ENCODE measurements around the gene B4GALNT1.
A peak's percentile ranks its signal among the peaks of the same experiment; 100 is the strongest.
"Not testable (repeated sequence)": the region's sequence is repeated elsewhere in the genome, so short reads cannot be mapped to it uniquely, and the experiment has no call there.

Gene B4GALNT1

DNA sequence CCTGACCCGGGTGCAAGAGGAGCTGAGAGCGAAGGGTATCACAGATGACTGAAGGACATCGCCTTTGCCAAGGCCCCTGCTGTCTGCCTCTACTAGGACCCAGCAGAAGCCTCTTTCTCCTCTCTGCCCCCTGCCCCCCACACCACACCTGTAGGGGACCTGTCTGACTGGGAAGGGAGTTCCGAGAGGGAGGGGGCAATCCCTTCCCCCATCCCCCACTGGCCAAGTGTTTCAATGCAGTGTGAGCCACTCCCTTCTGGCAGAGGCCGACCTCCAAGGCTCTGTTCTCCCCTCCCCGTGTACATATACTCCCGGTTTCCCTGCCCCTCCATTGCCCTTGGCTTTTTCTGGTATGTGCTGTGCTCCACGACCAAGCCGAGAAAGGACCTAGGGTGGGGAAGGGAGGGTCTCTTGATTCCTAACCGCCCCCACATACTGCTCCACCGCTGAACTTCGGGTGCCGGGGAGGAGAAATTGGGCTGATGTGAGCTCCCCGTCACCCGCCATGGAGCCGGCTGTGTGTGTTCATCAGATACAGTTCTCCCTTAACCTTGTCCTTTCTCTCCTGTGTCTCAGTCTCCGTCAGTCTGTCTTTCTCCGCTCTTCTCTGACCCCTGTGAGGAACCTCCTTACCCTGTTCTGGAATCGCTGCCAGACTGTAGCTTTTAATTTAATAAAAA, 23.8 kb downstream of the B4GALNT1 start:
- DNase-seq (ENCODE audit: low read depth): no peak

DNA sequence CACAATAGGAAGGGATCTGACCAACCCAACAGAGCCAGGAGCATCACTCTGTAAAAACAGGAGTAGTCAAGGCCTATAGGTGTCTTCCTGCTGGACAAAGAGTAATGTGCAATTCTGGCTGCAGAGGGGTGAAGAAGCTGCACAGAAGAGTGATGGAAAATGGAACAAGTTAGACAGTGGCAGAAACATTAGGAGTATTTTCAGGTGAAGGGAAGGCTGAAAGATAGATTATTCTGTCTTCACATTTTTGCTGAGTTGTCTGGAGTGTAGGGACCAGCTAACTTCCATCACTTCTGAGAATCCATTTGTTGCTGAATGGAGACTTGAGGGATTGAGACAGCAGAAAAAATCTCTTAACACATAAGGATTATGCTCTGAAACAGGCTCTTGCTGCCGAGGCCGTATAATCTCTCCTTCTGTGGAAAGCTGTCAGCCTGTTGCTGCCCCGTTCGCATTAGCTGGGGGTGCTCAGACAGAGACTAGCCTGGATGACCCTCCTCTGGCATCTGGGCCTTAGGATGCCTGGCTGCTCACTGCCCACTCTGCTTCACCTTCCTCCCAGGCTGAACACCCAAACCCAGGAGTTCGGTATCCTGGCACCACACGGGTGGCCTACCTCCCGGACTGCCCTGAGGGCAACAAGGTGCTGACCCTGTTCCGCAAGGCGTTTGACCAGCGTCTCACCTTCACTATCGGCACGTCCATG, 24.9 kb downstream of the B4GALNT1 start:
- DNase-seq (ENCODE audit: low read depth): no peak

DNA sequence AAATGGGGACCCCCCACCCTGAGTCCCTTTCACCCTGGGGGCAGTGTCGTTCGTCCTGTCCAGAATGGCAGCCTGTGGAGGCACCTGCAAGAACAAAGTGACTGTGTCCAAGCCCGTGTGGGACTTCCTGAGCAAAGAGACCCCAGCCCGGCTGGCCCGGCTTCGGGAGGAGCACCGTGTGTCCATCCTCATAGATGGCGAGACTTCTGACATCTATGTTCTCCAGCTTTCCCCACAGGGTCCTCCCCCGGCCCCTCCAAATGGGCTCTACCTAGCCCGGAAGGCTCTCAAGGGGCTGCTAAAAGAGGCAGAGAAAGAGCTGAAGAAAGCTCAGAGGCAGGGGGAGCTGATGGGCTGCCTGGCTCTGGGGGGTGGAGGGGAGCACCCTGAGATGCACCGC, 26.2 kb downstream of the B4GALNT1 start:
- DNase-seq (ENCODE audit: low read depth): no peak

DNA sequence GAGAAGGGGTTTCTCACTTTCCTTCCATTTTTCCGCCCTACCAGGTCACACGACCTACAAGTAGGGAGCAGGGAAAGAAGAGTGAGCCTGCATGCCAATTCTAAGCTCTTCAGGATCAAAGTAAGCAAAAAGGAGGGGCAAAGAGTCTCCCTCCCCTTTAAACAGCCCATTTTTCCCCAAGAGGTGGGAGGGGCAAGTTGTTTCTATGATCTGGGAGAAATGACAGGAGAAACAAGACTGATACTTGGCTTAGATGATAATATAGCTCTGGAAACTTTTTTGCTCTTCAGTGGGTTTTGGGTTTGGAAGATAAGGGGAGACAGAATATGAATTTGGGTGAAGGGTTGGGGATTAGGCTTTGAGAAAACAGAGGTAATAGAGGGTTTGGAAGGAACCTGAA, 26.6 kb downstream of the B4GALNT1 start:
- no peak for DNase-seq (ENCODE audit: low read depth)

DNA sequence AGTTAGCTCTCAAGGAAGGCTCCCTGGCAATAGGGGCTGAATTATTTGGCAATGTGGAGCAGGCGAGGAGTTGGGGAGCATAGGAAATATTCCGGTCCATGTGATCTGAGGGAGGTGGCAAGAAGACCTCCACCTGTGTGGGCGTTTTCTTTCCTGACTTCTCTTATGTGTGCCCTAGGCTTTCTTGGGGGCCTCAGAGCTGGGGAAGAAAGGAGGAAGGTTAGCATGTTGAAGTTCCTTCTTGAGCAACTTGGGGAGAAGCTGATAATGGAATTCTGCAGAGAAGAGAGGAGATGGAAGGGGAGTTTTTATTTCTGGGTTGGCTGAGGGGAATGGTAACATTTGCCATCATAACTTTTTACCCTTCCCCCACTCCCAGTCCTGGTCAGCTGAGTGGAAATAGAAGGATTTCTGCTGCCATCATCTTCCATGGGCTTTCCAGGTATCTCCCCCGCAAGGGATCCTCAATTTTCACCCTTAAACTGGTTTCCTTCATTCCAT, 27.1 kb downstream of the B4GALNT1 start:
- no peak for DNase-seq (ENCODE audit: low read depth)

DNA sequence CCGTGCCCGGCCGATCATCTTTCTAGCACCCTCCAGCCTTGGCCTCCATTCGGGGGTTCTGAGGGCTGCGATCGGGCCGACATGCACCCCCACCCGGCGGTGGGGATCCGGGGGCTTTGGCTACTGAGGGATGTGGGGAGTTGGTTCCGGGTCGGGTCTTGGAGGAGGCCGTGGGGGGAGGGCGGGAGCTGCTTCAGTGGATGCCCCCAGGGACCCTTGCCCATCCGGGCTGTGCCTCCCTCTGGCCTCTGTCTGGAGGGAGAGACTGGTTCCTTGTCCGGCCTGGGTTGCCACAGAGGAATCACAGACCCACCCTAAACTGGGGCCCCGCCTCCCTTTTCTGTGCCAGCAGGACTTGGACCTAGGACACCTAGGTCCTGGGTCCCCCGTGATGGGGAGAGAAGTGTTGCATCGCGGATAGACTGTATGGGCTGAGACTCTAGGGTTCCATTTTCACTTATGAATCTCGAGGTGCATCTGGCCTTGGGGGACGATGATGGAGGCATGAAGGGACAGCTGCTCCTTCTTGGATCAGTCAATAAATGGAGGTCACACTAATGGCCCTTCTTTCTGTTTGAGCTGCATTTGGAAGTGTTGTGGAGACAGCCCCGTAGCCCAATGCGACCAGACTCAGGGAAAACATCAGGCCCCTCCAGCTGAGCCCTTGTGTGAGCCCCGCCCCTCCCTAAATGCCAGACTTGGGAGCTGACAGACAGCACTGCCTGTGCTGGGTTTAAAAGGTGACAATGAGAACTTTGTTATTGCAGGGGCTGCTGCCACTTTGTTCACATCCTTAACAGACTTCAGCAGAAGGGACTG, 27.8 kb downstream of the B4GALNT1 start:
- DNase-seq (ENCODE audit: low read depth): peak; percentile 40

DNA sequence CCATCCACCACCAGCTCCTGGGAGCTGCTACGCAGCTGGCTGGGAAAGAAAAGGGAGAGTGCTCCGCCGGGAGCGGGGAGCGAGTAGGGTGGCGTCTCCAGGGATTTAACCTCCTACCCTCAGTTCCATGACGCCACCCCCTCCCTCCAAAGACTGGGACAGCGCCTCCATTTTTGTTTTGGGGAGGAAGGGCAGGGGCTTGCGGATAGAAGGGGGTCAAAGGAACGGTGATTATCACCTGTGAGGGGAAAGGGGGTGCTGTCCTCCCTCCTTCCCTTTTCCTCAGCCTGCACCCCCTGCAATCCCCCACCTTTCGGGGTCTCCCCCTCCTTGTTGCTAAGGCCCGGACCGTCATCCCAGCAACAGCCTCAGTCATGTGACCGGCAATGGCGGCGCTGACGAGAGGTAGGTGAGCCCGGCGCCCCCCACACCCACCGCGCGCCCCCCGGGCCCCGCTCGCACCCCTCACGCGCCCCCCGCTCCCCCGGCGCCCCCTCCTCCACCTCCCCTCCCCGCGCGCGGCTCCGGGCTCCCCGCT, 28.5 kb downstream of the B4GALNT1 start, which contains the start of gene DTX3:
DTX3 (plus strand) TSS at position 371 of the 538 bp plus-strand sequence. CDS start 1,694 bp downstream, outside the sequence.
- DNase-seq (ENCODE audit: low read depth): peak; percentile 41

DNA sequence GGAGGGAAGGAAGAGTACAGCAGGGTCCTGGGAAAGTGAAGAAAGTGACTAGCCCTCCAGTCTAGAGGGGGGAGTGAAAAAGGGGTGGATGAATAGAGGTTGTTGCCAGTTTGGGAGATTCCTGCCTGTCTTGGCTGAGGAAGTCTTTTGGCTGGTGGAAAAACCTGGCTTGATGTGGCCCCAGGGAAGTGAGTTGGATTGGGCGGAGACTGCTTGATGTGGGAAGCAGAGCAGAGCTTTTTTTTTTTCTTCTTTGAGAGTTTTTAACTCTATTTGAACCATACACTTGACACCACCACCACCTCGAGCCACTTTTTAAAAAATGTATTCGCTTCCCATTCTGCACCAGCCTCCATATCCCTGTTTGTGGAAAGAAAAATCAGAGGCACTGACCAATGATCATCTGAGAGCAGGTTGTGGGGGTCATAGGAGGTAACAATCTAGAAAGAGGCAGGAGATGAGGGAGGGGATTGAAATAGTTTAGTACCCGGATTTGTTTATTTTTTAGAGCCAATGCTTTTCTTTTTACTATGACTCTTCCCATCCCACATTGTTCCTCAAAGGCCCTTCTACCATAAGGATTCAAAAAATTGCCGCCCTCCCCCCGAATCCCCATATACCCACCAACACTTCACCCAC, 29.1 kb downstream of the B4GALNT1 start:
- DNase-seq (ENCODE audit: low read depth): peak; percentile 63

DNA sequence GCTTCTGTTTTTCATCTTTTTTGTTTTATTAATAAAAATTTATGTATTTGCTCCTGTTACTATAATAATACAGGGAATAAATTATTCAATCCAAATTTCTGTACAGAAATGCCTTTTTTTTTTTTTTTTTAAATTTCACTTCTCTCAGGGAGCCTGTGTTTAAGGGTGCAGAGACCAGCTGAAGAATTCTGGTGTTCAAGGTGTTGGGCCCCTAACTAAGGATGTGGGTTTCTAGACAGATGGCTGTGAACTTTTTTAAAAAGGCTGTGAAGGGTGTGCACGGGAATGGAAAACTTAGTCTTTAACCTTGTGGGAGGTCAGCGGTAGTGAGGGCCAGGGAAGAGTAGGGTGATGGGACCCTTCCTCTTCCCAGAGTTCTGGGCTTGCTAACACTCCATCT, 29.7 kb downstream of the B4GALNT1 start:
- DNase-seq (ENCODE audit: low read depth): no peak

DNA sequence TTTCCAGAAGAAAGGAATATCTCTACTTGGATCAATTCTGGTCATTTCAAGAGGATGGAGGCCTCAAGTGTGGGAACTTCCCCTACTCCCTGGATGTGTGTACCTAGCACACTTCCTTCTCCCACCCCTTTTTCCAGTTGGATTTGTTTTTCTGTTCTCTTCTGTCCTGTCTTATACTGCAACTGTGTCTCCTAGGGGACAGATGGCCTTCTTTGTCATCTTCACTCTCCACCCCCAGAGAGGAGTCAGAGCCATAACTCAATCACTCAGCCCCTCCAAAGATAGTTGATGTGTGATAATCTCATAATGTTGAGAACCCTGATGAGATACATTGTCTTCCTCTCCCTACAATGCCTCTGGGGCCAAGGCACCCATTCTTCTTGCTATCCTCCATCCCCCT, 30.5 kb downstream of the B4GALNT1 start:
- DNase-seq (ENCODE audit: low read depth): no peak

DNA sequence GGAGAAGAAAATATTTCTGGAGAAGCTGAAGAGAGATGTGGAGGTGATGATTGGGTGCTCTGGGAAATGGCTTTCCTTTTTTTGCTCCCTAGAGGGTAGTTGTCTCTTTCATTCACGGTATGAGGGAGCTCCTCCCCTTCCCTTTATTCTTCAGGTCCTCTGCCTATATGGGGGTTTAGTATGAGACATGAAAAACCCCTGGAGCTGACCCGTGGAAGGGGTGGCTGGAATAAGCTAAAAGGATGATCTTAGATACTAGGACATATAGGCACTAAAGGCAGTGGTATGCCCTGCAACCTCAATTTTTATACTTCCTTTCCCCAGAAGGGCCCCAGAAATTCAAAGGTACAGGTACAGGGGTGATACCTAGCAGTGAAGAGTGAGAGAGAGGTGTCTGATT, 32.6 kb downstream of the B4GALNT1 start:
- no peak for DNase-seq (ENCODE audit: low read depth)

DNA sequence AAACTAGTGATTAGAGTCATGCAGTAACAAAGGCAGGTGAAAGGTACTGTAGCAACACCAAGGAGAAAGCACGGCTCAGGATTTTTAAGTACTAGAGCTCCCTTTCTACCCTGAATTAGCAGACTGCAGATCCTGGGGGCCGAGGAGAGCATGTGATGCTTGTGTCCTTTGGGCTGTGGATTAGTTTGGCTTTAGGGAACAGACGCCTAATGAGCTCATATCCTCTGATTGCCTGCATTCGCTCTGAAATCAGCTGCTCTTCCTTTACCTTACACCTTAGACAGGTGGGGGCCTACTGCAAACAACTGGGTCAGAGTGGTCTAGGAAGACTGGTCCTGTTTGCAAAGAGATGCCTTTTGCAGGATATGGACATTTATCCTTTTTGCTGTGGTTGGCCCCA, 39.8 kb downstream of the B4GALNT1 start:
- no peak for DNase-seq (ENCODE audit: low read depth)

DNA sequence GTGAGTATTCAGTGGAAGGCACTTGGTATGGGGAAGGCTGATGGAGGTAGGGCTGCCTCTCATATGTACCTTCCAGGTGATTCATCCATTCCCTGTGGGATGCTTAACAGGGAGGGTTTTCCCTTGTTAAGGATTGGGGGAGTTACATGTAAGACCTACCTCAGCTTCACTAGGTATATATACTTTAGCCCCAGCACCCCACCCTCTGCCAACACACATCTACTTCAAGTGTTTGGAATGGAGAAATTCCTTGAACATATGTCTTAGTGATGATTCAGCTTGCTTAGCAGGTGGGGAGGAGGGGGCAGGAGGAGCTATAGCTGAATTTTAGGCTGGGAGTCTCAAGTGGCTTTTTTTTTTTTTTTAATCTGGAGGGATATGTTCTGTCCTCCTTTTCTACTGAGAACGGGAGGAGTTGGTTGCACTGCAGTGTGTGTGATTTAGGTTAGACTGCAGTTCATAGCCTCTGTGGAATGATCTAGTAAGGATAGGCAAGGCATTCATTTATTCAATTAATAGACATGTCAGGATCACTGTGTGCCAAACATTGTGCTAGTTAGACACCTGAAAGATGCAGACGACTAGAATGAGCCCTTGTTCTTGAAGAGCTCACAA, 40.3 kb downstream of the B4GALNT1 start:
- DNase-seq (ENCODE audit: low read depth): peak; percentile 33

DNA sequence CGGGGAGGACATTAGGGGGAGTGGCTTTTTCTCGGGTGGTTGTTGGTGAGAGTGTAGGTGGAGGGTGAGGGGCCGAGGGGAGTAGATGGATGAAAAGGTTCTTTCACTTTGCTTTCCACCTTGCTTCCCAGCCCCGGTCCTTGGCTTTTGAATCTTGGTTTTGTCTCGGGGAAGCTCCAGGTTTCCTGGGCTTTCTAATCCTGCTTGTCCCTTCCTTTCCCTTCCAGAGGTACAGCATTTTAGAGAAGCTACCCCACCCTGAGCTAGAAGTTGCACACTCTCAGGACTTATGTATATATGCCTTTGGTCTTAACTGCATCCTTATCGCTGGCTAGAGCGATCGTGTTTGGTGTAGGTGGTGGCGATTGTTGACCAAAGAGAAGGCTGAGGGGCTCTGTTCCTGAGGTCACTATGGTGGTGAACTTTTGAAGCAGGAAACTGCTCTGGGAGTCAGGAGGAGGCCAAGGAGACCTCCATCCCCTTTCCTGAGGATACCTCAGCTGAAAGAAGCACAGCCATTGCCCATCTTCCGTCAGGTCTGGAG, 41.1 kb downstream of the B4GALNT1 start:
- DNase-seq (ENCODE audit: low read depth): no peak

DNA sequence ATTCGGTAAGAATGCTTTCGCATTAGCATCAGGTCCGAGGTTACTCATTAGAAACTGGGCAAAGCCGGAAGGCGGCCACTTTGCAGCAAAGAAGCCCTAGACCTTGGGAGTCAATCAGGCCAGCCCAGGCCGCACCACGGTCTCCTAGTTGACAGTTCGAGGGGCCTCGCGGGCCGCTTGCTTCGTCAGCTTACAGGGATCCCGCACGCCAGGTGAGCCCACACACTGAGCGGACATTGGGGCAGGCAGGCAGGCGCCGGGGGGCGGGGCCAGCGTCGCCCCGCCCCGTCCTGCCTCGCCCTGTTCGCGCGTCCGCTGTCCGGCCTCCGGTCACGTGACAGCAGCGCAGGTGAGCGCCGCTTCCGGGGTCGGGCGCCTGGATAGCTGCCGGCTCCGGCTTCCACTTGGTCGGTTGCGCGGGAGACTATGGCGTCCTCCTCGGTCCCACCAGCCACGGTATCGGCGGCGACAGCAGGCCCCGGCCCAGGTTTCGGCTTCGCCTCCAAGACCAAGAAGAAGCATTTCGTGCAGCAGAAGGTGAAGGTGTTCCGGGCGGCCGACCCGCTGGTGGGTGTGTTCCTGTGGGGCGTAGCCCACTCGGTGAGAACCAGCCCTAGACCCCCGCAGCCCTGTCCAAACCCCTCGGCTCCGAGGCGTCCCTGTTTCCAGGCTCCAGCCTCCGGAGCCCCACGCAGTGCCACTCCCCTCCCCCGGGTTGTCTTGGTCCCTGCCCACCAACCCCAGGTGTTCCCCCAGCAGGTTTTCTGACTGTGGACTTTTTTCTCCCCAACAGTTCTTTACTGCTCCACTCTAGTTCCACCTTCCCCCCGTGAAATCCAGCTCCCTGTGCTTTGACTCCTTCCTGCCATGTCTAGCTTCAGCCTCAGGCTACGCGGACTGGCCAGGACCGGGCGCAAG, 41.9 kb downstream of the B4GALNT1 start, which contains the start of gene PIP4K2C:
PIP4K2C (plus strand) TSS at position 329 of the 918 bp plus-strand sequence; CDS start at position 427, 98 bp downstream.
- peak; percentile 67 for DNase-seq (ENCODE audit: low read depth)

DNA sequence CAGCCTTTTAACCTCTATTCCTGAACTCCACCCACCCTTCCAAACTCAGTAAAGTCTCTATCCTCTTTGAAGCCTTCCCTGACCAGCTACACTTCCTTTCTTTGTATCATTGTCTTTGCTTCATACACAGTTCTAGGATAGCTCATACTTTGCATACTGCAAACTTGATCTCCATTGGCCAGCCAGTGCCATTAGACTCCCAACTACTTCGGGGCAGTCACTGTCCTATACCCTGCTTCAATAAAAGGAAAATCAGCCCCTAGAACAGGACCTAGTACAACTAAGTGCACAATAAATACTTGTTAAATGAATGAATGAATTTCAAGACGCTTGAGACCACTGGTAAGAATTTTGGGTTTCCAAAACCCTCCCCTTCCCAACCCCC, 42.5 kb downstream of the B4GALNT1 start:
- no peak for DNase-seq (ENCODE audit: low read depth)

DNA sequence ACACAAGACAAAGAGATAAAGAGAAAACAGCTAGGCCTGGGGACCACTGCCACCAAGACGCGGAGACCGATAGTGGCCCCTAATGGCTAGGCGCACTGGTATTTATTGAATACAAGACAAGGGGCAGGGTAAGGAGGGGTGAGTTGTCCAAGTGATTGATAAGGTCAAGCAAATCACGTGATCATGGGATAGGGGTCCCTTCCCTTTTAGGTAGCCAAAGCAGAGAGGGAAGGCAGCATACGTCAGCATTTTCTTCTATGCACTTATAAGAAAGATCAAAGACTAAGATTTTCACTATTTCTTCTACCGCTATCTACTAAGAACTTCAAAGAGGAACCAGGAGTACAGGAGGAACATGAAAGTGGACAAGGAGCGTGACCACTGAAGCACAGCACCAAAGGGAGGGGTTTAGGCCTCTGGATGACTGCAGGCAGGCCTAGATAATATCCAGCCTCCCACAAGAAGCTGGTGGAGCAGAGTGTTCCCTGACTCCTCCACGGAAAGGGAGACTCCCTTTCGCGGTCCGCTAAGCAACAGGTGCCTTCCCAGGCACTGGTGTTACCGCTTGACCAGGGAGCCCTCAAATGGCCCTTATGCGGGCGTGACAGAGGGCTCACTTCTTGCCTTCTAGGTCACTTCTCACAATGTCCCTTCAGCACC, 43.9 kb downstream of the B4GALNT1 start:
- DNase-seq (ENCODE audit: low read depth): not testable (repeated sequence)

DNA sequence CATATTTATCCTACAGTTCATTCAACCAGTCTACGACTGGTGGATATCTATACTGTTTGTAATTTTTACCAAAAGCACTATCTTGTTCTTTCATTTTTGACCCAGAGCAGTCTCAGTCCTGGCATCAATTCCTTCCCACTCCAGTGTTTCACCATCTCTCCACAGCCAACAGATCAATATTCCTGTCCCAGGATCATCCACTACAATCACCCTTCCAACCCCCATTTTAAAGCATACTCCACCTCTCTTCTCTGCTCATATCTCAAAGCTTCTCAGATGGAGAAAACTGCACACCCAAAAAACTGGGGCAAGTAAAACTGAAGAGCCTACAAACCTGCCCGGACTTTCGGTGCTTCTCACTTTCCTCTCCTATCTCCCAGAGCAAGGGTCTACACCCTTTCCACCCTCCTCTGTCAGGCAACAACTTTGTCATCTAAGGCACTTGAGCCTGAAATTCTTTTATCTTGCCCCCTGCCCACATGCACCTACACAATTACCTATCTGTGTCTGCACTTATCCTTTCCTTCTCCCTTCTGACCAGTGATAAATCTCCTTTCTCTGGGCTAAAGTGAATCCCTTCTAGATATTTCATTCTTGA, 46.1 kb downstream of the B4GALNT1 start:
- no peak for DNase-seq (ENCODE audit: low read depth)

DNA sequence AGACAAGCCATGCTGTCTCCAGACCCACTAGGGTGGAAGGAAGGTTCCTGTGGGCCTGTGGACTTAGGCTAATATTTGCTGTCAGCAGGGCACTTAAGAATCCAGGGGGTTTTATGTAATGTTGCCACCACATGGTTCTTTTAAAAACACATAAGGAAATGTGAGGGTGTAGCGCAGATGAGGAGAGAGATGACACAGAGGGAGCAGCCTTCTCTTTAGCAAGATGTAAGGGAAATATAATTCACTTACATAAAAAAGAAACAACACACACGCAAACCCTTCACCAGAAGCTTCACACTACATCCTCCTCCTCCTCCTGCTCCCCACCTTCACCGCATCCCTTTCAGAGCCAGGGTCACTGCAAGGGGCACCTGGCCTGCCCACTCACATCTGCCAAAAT, 46.9 kb downstream of the B4GALNT1 start:
- DNase-seq (ENCODE audit: low read depth): no peak
